ENCODE data around the gene NTPCR. TPM values are rescaled to one million over a fixed set of nuclear protein-coding genes. Genes with fewer than 3 reads are reported as not detected.

The NTPCR gene
- total RNA-seq, 2 donors from 2014 or later = 28.3 to 29.1 TPM

- no peaks in the 10 kb centered on the region for H3K36me3 ChIP-seq
- peaks cover under 1% of the 10 kb centered on the region for H3K4me1 ChIP-seq (replicated peaks)
- no peaks in the 10 kb centered on the region for H3K27me3 ChIP-seq (replicated peaks; ENCODE audit: insufficient read depth)
- no peaks in the 10 kb centered on the region for H3K9me3 ChIP-seq
- intact Hi-C loops (cut with DNase I) = no loop called here
- no peak overlapping the region for H3K27ac ChIP-seq
- TF ChIP-seq POLR2A (IDR thresholded peaks at IDR 0.05) (no peak), CTCF (IDR thresholded peaks at IDR 0.05) (no peak), POLR2AphosphoS5 (IDR thresholded peaks at IDR 0.05) (no peak)
- WGBS = 72% methylated on average over 12 of the region's 12 CpGs
- H3K4me3 ChIP-seq = no peak overlapping the region
- DNase-seq (ENCODE audit: low spot score) = no peak
Measured at GRCh38 chr1:233019778-233020325, 69.4 kb downstream of the NTPCR start.

GRCh38 chr1:233020426-233020825 is 70.0 kb downstream of the NTPCR start:
- 51% methylated on average over 8 of the region's 8 CpGs for WGBS
- H3K36me3 ChIP-seq = no peaks in the 10 kb centered on the region
- peaks cover 2% of the 10 kb centered on the region for H3K4me1 ChIP-seq (replicated peaks)
- no peak overlapping the region for H3K4me3 ChIP-seq
- intact Hi-C loops (cut with DNase I) = no loop called here
- no peak overlapping the region for H3K27ac ChIP-seq
- H3K27me3 ChIP-seq (replicated peaks; ENCODE audit: insufficient read depth) = no peaks in the 10 kb centered on the region
- no peak for TF ChIP-seq CTCF (IDR thresholded peaks at IDR 0.05)
- no peak for TF ChIP-seq POLR2AphosphoS5 (IDR thresholded peaks at IDR 0.05)
- TF ChIP-seq POLR2A (IDR thresholded peaks at IDR 0.05) = no peak
- no peak for DNase-seq (ENCODE audit: low spot score)
- H3K9me3 ChIP-seq = no peaks in the 10 kb centered on the region

- H3K27ac ChIP-seq = no peak overlapping the region
- 94% methylated on average over 2 of the region's 2 CpGs for WGBS
- TF ChIP-seq POLR2AphosphoS5 (IDR thresholded peaks at IDR 0.05) (no peak), CTCF (IDR thresholded peaks at IDR 0.05) (no peak), POLR2A (IDR thresholded peaks at IDR 0.05) (no peak)
- H3K27me3 ChIP-seq (replicated peaks; ENCODE audit: insufficient read depth) = no peaks in the 10 kb centered on the region
- no peak for DNase-seq (ENCODE audit: low spot score)
- H3K9me3 ChIP-seq = no peaks in the 10 kb centered on the region
- no peak overlapping the region for H3K4me3 ChIP-seq
- intact Hi-C loops (cut with DNase I) = no loop called here
- H3K4me1 ChIP-seq (replicated peaks) = peaks cover 2% of the 10 kb centered on the region
- H3K36me3 ChIP-seq = no peaks in the 10 kb centered on the region
Measured at GRCh38 chr1:233022246-233022645, 71.8 kb downstream of the NTPCR start.

- 84% methylated on average over 9 of the region's 9 CpGs for WGBS
Measured at GRCh38 chr1:233024199-233024598, 73.8 kb downstream of the NTPCR start.

More at GRCh38 chr1:233024199-233024598, 73.8 kb downstream of the NTPCR start:
- intact Hi-C loops (cut with DNase I) = no loop called here
- no peaks in the 10 kb centered on the region for H3K27me3 ChIP-seq (replicated peaks; ENCODE audit: insufficient read depth)
- no peak overlapping the region for H3K4me3 ChIP-seq
- H3K36me3 ChIP-seq = no peaks in the 10 kb centered on the region
- no peaks in the 10 kb centered on the region for H3K9me3 ChIP-seq
- no peak for DNase-seq (ENCODE audit: low spot score)
- H3K4me1 ChIP-seq (replicated peaks) = peaks cover 2% of the 10 kb centered on the region
- TF ChIP-seq POLR2AphosphoS5 (IDR thresholded peaks at IDR 0.05) = no peak
- no peak for TF ChIP-seq POLR2A (IDR thresholded peaks at IDR 0.05)
- TF ChIP-seq CTCF (IDR thresholded peaks at IDR 0.05) = no peak
- H3K27ac ChIP-seq = peak overlapping the region; percentile 50 to 66

Measured in prostate gland (tissue), 2 donors.